ACHN (cell line): Measurements from ENCODE around the gene ME3.
"Not testable (repeated sequence)": the region's sequence is repeated elsewhere in the genome, so short reads cannot be mapped to it uniquely, and the experiment has no call there.

Source experiments
- DNase-seq: peaks from one replicate; pipeline ENCODE4 v3.0.0-alpha.2; 2015
- in situ Hi-C: cut with HindIII; loops from 2 replicates; pipeline ENCODE4 v1.10.0; 2017; ENCODE audit warnings: low sequenced_read_pairs, low pct_ligation_motif_present, low pct_unique_long_range_greater_than_20kb

The ME3 gene

GRCh38 chr11:86553265-86553664 lies 119.2 kb downstream of the ME3 start:
- in situ Hi-C loops, result no loop called here
- no peak for DNase-seq

GRCh38 chr11:86551288-86552092 lies 120.9 kb downstream of the ME3 start:
- DNase-seq, result peak; percentile 85
- in situ Hi-C loops, result no loop called here

GRCh38 chr11:86550757-86551156 lies 121.7 kb downstream of the ME3 start:
- no peak for DNase-seq
- in situ Hi-C loops, result no loop called here

- DNase-seq, result no peak
- in situ Hi-C loops, result no loop called here
Observed at GRCh38 chr11:86548271-86548917, 124.0 kb downstream of the ME3 start.

GRCh38 chr11:86547727-86548126 lies 124.7 kb downstream of the ME3 start:
- in situ Hi-C loops, result no loop called here
- no peak for DNase-seq

GRCh38 chr11:86541299-86541698 lies 131.1 kb downstream of the ME3 start:
- in situ Hi-C loops, DNase-seq: not testable (repeated sequence)

- in situ Hi-C loops, result no loop called here
- DNase-seq, result no peak
Observed at GRCh38 chr11:86538223-86538548, 134.2 kb downstream of the ME3 start.

GRCh38 chr11:86537541-86538222 lies 134.7 kb downstream of the ME3 start:
- in situ Hi-C loops, result no loop called here
- no peak for DNase-seq

- DNase-seq, result no peak
- in situ Hi-C loops, result no loop called here
Observed at GRCh38 chr11:86535773-86536172, 136.6 kb downstream of the ME3 start.

GRCh38 chr11:86524620-86525352 lies 147.6 kb downstream of the ME3 start:
- DNase-seq, result peak; percentile 22

GRCh38 chr11:86523738-86524619 lies 148.4 kb downstream of the ME3 start:
- DNase-seq, result peak; percentile 77
- in situ Hi-C loops, result no loop called here

More at GRCh38 chr11:86524620-86525352, 147.6 kb downstream of the ME3 start:
- in situ Hi-C loops, result no loop called here

GRCh38 chr11:86522512-86522911 lies 149.9 kb downstream of the ME3 start:
- in situ Hi-C loops, DNase-seq: not testable (repeated sequence)

GRCh38 chr11:86519064-86519911 lies 153.1 kb downstream of the ME3 start:
- in situ Hi-C loops, result no loop called here
- DNase-seq, result no peak

- in situ Hi-C loops, result no loop called here
- no peak for DNase-seq
Observed at GRCh38 chr11:86518211-86518610, 154.2 kb downstream of the ME3 start.

- in situ Hi-C loops, result no loop called here
- DNase-seq, result no peak
Observed at GRCh38 chr11:86517557-86517956, 154.9 kb downstream of the ME3 start.

- no peak for DNase-seq
Observed at GRCh38 chr11:86515297-86516094, 156.9 kb downstream of the ME3 start.

GRCh38 chr11:86514453-86514852 lies 158.0 kb downstream of the ME3 start:
- DNase-seq, result no peak
- in situ Hi-C loops, result no loop called here

More at GRCh38 chr11:86515297-86516094, 156.9 kb downstream of the ME3 start:
- in situ Hi-C loops, result no loop called here
